ENCODE results near the gene PNPLA8.
A peak's percentile ranks its signal among the peaks of the same experiment; 100 is the strongest.
"Not testable (repeated sequence)": the region's sequence is repeated elsewhere in the genome, so short reads cannot be mapped to it uniquely, and the experiment has no call there.

PNPLA8 gene

GRCh38 chr7:108468246-108468645, 57.7 kb downstream of the PNPLA8 start:
- no peak for DNase-seq

- DNase-seq = no peak
These were observed 58.5 kb downstream of the PNPLA8 start for GRCh38 chr7:108467391-108467790.

- DNase-seq = not testable (repeated sequence)
These were observed 59.6 kb downstream of the PNPLA8 start for GRCh38 chr7:108466322-108466721.

- no peak for DNase-seq
These were observed 61.2 kb downstream of the PNPLA8 start for GRCh38 chr7:108464743-108465142.

- DNase-seq = no peak
These were observed 62.3 kb downstream of the PNPLA8 start for GRCh38 chr7:108463613-108464012.

- no peak for DNase-seq
These were observed 64.1 kb downstream of the PNPLA8 start for GRCh38 chr7:108461840-108462239.

- no peak for DNase-seq
These were observed 65.0 kb downstream of the PNPLA8 start for GRCh38 chr7:108460964-108461363.

- no peak for DNase-seq
These were observed 65.9 kb downstream of the PNPLA8 start for GRCh38 chr7:108459922-108460551.

GRCh38 chr7:108457871-108458270, 68.1 kb downstream of the PNPLA8 start:
- no peak for DNase-seq

GRCh38 chr7:108456845-108457540, 68.9 kb downstream of the PNPLA8 start:
- no peak for DNase-seq

GRCh38 chr7:108455998-108456677, 69.8 kb downstream of the PNPLA8 start, which contains the start of gene NRCAM:
NRCAM (minus strand) TSS chr7:108456436; CDS start chr7:108240064, 216,372 bp downstream.
- peak; percentile 16 for DNase-seq

- DNase-seq = peak; percentile 2
These were observed 70.4 kb downstream of the PNPLA8 start for GRCh38 chr7:108455551-108455997.

GRCh38 chr7:108454674-108455550, 71.0 kb downstream of the PNPLA8 start:
- DNase-seq = peak; percentile 25

- DNase-seq = no peak
These were observed 71.6 kb downstream of the PNPLA8 start for GRCh38 chr7:108454317-108454673.

GRCh38 chr7:108453320-108453719, 72.6 kb downstream of the PNPLA8 start:
- no peak for DNase-seq

- DNase-seq = no peak
These were observed 73.2 kb downstream of the PNPLA8 start for GRCh38 chr7:108452707-108453106.

- DNase-seq = no peak
These were observed 74.6 kb downstream of the PNPLA8 start for GRCh38 chr7:108451296-108451848.

GRCh38 chr7:108450160-108450559, 75.8 kb downstream of the PNPLA8 start:
- DNase-seq = no peak

- DNase-seq = no peak
These were observed 76.4 kb downstream of the PNPLA8 start for GRCh38 chr7:108449521-108449920.

GRCh38 chr7:108448584-108449505, 77.1 kb downstream of the PNPLA8 start:
- no peak for DNase-seq

- DNase-seq = peak; percentile 64
These were observed 83.8 kb downstream of the PNPLA8 start for GRCh38 chr7:108442039-108442568.
